Stimulated activated naive B cell treated with anti-CD40 and anti-IgM and Interleukin-4, amounts not matched to agents 10 μg/mL and 1 μg/mL and 100 μg/mL, for 72 hours (primary cell): ENCODE measurements around the gene GPR37L1.
A peak's percentile ranks its signal among the peaks of the same experiment; 100 is the strongest.

Experiments used
- ATAC-seq, 2 donors: fragments of 150-1000 bp; cut with Tn5 transposase; replicated peaks; 2 replicates each; pipeline ENCODE4 v1.10.0; 2021; ENCODE audit warnings: moderate library complexity in 1 of 2
- DNase-seq: peaks from one replicate; pipeline ENCODE4 v3.0.0; 2021
- H3K27ac Mint-ChIP-seq: one replicate; pipeline ENCODE4 v1.8.0; 2022; ENCODE audit warnings: mild to moderate bottlenecking, mixed read lengths
- H3K27me3 Mint-ChIP-seq, 2 donors: one replicate each; pipeline ENCODE4 v1.8.0; 2022; ENCODE audit warnings: mixed read lengths in 2 of 2
- H3K36me3 Mint-ChIP-seq, 2 donors: one replicate each; pipeline ENCODE4 v1.8.0; 2022; ENCODE audit warnings: mixed read lengths in 2 of 2, mild to moderate bottlenecking in 1 of 2
- H3K4me1 Mint-ChIP-seq, 2 donors: one replicate each; pipeline ENCODE4 v1.8.0; 2022; ENCODE audit warnings: mixed read lengths in 2 of 2, mild to moderate bottlenecking in 1 of 2
- H3K4me3 Mint-ChIP-seq, 2 donors: one replicate each; pipeline ENCODE4 v1.8.0; 2022; ENCODE audit warnings: mild to moderate bottlenecking in 2 of 2, mixed read lengths in 2 of 2, moderate library complexity in 1 of 2
- H3K9me3 Mint-ChIP-seq, 2 donors: one replicate each; pipeline ENCODE4 v1.8.0; 2022; ENCODE audit warnings: mixed read lengths in 2 of 2, mild to moderate bottlenecking in 1 of 2

The GPR37L1 gene

DNA sequence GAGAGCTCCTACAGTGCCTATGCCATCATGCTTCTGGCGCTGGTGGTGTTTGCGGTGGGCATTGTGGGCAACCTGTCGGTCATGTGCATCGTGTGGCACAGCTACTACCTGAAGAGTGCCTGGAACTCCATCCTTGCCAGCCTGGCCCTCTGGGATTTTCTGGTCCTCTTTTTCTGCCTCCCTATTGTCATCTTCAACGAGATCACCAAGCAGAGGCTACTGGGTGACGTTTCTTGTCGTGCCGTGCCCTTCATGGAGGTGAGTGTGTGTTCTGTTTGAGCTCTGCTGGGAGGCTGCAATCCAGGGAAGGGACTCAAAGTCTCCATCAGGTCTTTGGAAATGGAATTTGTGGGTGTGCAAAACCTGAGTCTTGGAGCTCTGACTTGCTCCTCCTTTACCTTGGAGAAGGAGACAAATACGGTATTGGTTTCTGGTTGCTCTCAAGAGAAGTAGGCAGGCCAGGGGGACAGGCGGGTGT lies 658 bp downstream of the GPR37L1 start:
- DNase-seq: no peak
- peaks cover 22 to 45% of the 10 kb centered on the region in 2 donors for H3K27me3 Mint-ChIP-seq
- peaks cover under 1 to 3% of the 10 kb centered on the region in 2 donors for H3K36me3 Mint-ChIP-seq
- no peaks in the 10 kb centered on the region for H3K9me3 Mint-ChIP-seq
- no peaks in the 10 kb centered on the region for H3K4me1 Mint-ChIP-seq
- ATAC-seq: no peak
- no peak overlapping the region for H3K27ac Mint-ChIP-seq
- H3K4me3 Mint-ChIP-seq: no peak overlapping the region

DNA sequence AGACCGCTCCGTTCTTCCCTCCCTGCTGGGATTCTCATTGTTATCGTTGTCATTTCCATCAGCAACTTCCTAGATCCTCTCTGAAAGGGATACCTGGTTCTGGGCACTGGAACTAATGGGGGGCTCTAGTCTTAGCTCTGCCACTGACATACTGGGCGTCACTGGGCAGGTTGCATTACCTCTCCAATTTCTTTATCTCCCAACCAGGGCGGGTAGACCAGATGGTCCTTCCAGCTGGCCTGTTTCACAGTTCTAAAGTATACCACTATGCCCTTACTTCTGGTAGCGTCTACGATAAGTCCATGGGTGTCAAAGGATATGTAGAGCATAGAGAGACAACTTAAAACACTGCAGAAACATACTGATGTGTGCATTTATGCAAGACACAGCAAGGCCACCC lies 1.4 kb downstream of the GPR37L1 start:
- DNase-seq (no peak), ATAC-seq (no peak)
- peaks cover 6% of the 10 kb centered on the region in 2 donors for H3K36me3 Mint-ChIP-seq
- peaks cover 22 to 45% of the 10 kb centered on the region in 2 donors for H3K27me3 Mint-ChIP-seq
- H3K4me1 Mint-ChIP-seq: no peaks in the 10 kb centered on the region
- no peak overlapping the region for H3K4me3 Mint-ChIP-seq
- H3K9me3 Mint-ChIP-seq: no peaks in the 10 kb centered on the region
- no peak overlapping the region for H3K27ac Mint-ChIP-seq

DNA sequence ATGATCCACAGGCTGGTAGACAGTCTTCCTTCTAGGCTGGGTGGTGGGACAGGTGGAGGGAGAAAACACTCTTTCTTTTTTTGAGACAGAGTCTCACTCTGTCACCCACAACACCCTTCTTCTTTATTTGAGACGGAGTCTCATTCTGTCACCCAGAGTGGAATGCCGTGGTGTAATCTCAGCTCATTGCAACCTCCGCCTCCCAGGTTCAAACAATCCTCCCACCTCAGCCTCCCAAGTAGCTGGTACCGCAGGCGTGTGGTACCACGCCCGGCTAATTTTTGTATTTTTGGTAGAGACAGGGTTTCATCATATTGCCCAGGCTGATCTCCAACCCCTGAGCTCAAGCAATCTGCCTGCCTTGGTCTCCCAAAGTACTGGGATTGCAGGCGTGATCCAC lies 2.9 kb downstream of the GPR37L1 start:
- Mint-ChIP-seq H3K4me1 (no peaks in the 10 kb centered on the region), H3K27ac (no peak overlapping the region), H3K9me3 (no peaks in the 10 kb centered on the region), H3K36me3 (peaks cover 8 to 11% of the 10 kb centered on the region in 2 donors), H3K27me3 (peaks cover 22 to 45% of the 10 kb centered on the region in 2 donors), H3K4me3 (no peak overlapping the region)
- ATAC-seq: no peak
- DNase-seq: no peak

DNA sequence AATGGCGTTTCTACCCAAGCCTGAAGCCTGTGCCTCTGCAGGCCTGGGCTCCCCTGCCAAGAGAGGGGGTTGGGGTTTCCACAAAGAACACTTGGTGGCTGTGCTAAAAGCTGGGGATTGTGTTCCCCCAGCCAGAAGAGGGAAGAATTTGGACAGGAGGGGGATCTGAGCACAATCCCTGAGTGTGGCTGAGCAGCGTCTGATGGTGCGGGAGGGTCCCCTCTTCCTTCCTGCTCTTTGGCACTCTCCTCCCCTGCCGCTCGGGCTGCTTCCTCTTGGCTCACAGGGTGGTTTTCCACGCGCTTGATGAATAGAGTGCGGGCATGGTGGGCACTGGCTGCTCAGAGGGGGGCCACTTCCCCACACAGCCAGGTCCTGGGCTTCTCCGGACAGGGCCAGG lies 3.7 kb downstream of the GPR37L1 start:
- DNase-seq (no peak), ATAC-seq (no peak)
- H3K4me1 Mint-ChIP-seq: no peaks in the 10 kb centered on the region
- H3K27ac Mint-ChIP-seq: no peak overlapping the region
- peaks cover 17 to 40% of the 10 kb centered on the region in 2 donors for H3K27me3 Mint-ChIP-seq
- peaks cover 8 to 11% of the 10 kb centered on the region in 2 donors for H3K36me3 Mint-ChIP-seq
- H3K4me3 Mint-ChIP-seq: no peak overlapping the region
- H3K9me3 Mint-ChIP-seq: no peaks in the 10 kb centered on the region

DNA sequence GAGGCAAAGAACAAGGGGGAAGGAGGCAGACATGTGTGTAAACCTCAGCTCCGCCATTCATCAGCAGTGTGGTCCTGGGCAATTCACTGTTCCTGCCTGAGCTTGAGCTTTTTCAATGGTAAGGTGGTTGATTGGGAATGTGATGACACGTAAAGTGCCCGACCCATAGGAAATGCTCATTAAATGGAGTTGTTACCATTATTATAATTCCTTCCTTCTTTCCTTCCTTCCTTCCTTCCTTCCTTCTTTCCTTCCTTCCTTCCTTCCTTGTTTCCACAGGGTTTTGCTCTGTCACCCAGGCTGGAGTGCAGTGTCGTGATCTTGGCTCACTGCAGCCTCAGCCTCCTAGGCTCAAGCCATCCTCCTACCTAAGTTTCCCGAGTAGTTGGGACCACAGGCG lies 4.3 kb downstream of the GPR37L1 start:
- no peak overlapping the region for H3K4me3 Mint-ChIP-seq
- peaks cover 12 to 34% of the 10 kb centered on the region in 2 donors for H3K27me3 Mint-ChIP-seq
- no peak overlapping the region for H3K27ac Mint-ChIP-seq
- H3K4me1 Mint-ChIP-seq: no peaks in the 10 kb centered on the region
- H3K36me3 Mint-ChIP-seq: peaks cover 8 to 16% of the 10 kb centered on the region in 2 donors
- no peaks in the 10 kb centered on the region for H3K9me3 Mint-ChIP-seq
- DNase-seq (no peak), ATAC-seq (no peak)

DNA sequence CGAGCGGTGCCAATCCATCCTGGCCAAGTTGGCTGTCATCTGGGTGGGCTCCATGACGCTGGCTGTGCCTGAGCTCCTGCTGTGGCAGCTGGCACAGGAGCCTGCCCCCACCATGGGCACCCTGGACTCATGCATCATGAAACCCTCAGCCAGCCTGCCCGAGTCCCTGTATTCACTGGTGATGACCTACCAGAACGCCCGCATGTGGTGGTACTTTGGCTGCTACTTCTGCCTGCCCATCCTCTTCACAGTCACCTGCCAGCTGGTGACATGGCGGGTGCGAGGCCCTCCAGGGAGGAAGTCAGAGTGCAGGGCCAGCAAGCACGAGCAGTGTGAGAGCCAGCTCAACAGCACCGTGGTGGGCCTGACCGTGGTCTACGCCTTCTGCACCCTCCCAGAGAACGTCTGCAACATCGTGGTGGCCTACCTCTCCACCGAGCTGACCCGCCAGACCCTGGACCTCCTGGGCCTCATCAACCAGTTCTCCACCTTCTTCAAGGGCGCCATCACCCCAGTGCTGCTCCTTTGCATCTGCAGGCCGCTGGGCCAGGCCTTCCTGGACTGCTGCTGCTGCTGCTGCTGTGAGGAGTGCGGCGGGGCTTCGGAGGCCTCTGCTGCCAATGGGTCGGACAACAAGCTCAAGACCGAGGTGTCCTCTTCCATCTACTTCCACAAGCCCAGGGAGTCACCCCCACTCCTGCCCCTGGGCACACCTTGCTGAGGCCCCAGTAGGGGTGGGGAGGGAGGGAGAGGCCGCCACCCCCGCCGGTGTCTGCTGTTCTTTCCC lies 5.3 kb downstream of the GPR37L1 start:
- Mint-ChIP-seq H3K27me3 (peaks cover 12 to 28% of the 10 kb centered on the region in 2 donors), H3K36me3 (peaks cover 16 to 24% of the 10 kb centered on the region in 2 donors), H3K4me3 (no peak overlapping the region), H3K4me1 (no peaks in the 10 kb centered on the region), H3K9me3 (no peaks in the 10 kb centered on the region), H3K27ac (no peak overlapping the region)
- no peak for DNase-seq
- ATAC-seq: peak in 1 of 2 donors; percentile 20

DNA sequence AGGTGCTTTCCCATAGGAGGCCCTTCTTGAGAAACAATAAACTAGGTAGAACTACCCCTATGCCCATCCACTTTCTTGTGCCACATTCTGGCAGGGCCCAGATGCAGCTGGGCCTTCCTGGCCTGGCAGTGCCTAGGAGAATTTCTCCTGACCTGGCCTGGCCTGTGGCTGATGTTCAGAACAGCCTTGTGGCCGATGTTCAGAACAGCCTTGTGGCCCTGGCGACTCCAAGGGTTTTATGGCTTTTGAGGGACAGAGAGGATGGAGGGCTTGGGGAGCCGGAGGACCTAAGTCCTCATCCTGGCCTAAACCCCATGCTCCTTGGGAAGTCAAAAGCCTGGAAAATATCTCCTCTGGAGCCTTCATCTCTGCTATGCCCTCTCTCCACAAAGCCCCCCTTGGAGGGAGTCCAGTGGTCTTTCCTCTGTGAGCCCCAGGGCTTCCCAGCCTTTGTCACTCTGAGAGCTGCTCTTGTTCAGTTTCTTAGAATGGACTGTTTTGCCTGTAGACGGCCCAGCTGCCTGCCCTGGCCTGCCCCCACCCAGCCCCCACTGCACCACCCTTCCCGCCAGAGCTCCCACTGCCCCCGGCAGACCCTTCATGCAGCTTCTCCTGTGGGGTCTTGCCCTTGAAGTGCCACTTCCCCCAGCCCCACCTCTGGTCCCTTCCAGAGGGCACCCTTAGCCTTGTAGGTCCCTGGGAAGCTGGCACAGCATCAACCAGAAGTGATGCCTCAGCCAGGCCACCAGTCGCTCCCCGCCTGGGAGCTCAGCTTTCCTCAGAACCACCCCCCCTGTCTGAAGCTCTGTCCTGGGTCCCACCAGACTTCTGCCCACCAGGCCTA lies 7.0 kb downstream of the GPR37L1 start:
- peak in 1 of 2 donors; percentile 13 for ATAC-seq
- DNase-seq: no peak
- Mint-ChIP-seq H3K36me3 (peaks cover 20 to 37% of the 10 kb centered on the region in 2 donors), H3K4me1 (no peaks in the 10 kb centered on the region), H3K27me3 (peaks cover 8 to 18% of the 10 kb centered on the region in 2 donors), H3K9me3 (no peaks in the 10 kb centered on the region), H3K27ac (no peak overlapping the region), H3K4me3 (no peak overlapping the region)

DNA sequence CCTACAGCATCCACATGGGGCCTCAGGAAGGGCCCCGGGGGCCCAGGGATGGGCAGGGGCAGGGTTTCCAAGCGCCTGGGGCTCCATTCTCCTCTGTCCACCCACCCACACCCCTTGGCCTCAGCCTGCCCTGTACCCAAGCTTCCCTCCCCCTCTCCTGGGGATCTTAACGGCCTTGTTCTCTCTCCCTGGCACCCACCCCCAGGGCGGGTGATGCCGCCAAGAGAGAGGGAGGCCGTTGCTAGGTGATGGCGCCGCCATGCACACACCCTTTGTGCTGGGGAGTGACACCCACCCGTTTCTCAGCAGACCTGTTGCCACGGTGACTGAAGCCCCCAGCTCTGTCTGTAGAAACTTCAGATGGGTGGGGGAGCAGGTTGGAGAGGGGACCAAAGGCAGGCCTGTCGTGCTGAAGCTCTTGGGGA lies 7.6 kb downstream of the GPR37L1 start:
- ATAC-seq: peak in 1 of 2 donors; percentile 6
- H3K9me3 Mint-ChIP-seq: no peaks in the 10 kb centered on the region
- no peak overlapping the region for H3K4me3 Mint-ChIP-seq
- H3K27me3 Mint-ChIP-seq: peaks cover 8 to 18% of the 10 kb centered on the region in 2 donors
- peaks cover 21 to 37% of the 10 kb centered on the region in 2 donors for H3K36me3 Mint-ChIP-seq
- H3K27ac Mint-ChIP-seq: no peak overlapping the region
- H3K4me1 Mint-ChIP-seq: no peaks in the 10 kb centered on the region
- DNase-seq: no peak

DNA sequence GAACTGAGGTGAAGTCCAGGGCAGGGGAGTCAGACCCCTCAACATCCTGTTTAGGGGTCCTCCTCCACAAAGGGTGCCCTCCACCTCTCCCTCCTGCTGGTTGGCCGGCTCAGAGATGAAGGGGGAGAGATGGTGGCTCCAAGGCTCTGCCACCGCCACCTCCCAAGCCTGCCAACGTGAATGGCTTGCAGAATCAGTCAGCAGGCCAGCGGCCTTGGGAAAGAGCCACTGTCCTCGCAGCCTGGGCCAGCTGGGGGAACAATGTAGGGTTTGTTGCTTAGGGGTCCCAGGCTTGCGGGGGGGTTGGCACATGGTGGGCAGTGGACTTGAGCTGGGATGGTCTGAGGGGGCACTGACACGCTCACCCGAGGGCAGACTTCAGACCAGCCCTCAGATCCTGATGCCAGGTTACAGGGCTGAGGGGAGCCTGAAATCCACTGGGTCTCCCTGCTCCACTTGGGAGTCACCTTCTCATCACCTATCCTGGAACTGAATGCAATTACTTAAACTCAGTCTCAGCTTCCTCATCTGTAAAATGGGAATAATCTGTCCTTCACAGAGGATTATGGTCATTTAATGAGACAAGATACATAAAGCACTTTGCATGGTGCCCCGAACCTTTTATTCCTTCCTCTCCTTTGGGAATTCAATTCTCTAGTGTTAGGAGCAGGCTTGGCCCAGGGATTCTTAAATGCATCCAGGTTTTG lies 8.3 kb downstream of the GPR37L1 start:
- DNase-seq: no peak
- Mint-ChIP-seq H3K27me3 (peaks cover 4 to 13% of the 10 kb centered on the region in 2 donors), H3K4me1 (peaks cover 0 to 5% of the 10 kb centered on the region in 2 donors), H3K27ac (no peak overlapping the region), H3K9me3 (no peaks in the 10 kb centered on the region), H3K4me3 (no peak overlapping the region), H3K36me3 (peaks cover 26 to 43% of the 10 kb centered on the region in 2 donors)
- ATAC-seq: no peak

DNA sequence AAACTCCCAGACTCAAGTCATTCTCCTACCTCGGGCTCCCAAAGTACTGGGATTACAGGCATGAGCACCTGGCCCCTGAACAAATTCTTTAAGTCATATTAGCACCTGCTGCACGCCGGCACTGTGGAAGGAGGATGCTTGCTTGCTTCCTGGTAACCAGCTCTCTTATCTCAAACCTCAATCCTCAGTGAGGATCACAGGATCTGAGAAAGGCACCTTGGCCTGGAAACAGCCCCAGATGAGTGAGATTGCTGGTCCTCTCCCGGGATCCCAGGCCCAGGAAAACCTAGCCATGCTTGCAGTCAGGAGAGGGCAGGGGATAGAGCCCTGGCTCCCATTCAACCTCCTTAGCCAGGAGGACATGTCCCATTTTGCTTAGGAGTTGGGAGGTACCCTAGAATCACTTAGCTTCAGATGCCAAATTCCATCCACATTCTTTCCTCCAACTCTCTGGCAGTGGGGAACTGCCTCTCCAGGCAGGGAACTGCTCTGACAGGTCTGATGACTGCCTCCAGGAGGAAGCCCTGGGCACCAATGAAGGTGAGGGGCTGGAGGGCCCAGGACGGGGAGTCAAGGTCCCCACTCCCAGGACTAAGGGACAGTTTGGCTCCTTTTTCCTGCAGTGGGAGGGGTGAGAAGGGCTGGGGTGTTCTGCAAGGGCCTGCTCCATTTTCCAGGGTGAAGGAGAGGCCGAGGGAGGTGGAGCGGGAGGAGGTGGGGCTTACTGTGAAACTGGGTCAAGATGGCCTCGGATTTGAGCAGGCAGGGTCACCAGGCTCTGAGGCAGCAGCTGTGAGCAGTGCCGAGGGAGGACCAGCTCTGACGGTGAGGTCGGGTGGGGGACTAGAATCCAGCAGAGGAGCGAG lies 9.5 kb downstream of the GPR37L1 start:
- ATAC-seq (no peak), DNase-seq (no peak)
- Mint-ChIP-seq H3K4me1 (peaks cover 0 to 5% of the 10 kb centered on the region in 2 donors), H3K9me3 (no peaks in the 10 kb centered on the region), H3K27ac (no peak overlapping the region), H3K4me3 (no peak overlapping the region), H3K36me3 (peaks cover 26 to 43% of the 10 kb centered on the region in 2 donors), H3K27me3 (peaks cover 2 to 3% of the 10 kb centered on the region in 2 donors)

DNA sequence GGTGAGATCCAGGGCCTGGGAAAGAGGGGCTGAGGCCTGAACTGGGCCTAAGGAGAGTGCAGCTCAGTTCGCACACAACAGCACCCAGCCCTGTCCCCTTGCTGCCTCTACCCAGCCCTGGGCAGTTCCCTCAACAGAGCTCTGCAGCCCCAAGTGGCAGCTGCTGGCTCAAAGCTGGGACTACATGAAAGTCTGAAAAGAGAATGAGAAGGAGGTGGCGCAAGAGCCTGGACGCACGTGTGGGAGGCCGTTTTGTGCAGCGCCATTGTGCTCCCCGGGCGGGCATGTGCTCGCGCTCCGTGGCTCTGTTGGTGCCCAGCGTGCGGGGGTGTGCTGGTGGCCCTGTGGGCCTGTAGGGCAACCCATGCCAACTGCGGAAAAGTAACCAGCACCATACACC lies 10.3 kb downstream of the GPR37L1 start:
- H3K4me3 Mint-ChIP-seq: no peak overlapping the region
- no peaks in the 10 kb centered on the region for H3K27me3 Mint-ChIP-seq
- DNase-seq: no peak
- H3K4me1 Mint-ChIP-seq: peaks cover 3 to 5% of the 10 kb centered on the region in 2 donors
- ATAC-seq: no peak
- peak overlapping the region; percentile 47 for H3K27ac Mint-ChIP-seq
- H3K9me3 Mint-ChIP-seq: no peaks in the 10 kb centered on the region
- peaks cover 27 to 50% of the 10 kb centered on the region in 2 donors for H3K36me3 Mint-ChIP-seq

DNA sequence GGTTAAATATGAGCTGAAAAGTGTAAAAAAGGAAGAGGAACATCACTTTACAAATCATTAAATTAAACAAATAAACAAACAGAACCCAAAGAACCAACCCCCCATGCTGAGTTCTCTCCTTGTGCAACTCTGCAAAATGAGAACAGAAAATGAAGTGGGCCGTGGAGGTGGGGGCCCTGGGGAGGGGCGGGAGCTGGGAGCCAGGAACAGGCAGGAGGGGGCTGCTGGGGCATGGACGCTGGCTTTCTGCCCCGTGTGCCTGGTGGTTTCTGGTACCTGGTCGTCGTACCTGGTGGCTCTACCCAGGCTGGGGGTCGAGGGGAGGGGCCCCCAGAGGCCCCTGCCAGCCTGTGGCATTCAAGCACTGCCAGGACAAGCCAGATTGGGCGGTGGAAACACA lies 10.8 kb downstream of the GPR37L1 start:
- Mint-ChIP-seq H3K4me1 (peaks cover 6 to 8% of the 10 kb centered on the region in 2 donors), H3K27me3 (no peaks in the 10 kb centered on the region), H3K9me3 (no peaks in the 10 kb centered on the region), H3K4me3 (no peak overlapping the region), H3K27ac (peak overlapping the region; percentile 47), H3K36me3 (peaks cover 26 to 53% of the 10 kb centered on the region in 2 donors)
- no peak for ATAC-seq
- DNase-seq: no peak

DNA sequence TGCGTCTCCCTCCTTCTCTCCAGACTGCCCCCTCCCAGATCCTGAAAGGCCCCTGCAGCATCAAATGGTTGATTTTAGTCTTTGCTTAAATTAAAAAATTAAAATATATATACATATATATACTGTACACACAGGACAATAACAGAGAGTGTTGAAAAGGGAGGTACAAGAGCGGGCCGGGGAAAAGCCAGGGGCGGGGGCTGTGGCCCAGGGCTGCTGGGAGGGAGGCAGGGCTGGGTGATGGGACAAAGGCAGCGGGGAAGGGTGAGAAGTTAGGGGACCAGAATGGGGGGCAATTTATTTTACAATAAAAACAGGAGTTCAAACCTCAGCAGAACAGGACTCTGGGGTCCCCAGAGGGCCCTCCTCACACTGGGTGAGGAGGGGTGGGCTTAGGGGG lies 11.3 kb downstream of the GPR37L1 start:
- ATAC-seq (no peak), DNase-seq (no peak)
- H3K27me3 Mint-ChIP-seq: no peaks in the 10 kb centered on the region
- H3K4me3 Mint-ChIP-seq: no peak overlapping the region
- peaks cover 7 to 13% of the 10 kb centered on the region in 2 donors for H3K4me1 Mint-ChIP-seq
- peaks cover 25 to 49% of the 10 kb centered on the region in 2 donors for H3K36me3 Mint-ChIP-seq
- H3K27ac Mint-ChIP-seq: no peak overlapping the region
- no peaks in the 10 kb centered on the region for H3K9me3 Mint-ChIP-seq
